DND-41 (cell line): ENCODE data around the gene CCS.

Experiments used
- CTCF ChIP-seq: IDR thresholded peaks from 2 replicates; pipeline ENCODE4 v1.5.1; 2012; ENCODE audit warnings: borderline replicate concordance, low read length, moderate library complexity, mild to moderate bottlenecking; ENCODE audit not compliant: poor library complexity, severe bottlenecking; ENCODE audit errors: extremely low read depth
- EZH2 ChIP-seq: IDR thresholded peaks from 3 replicates; pipeline ENCODE4 v1.6.1; 2012; ENCODE audit warnings: borderline replicate concordance, low read depth, mild to moderate bottlenecking, moderate library complexity, low read length, inconsistent platforms; ENCODE audit not compliant: severe bottlenecking

GRCh38 chr11:66555416-66555815 is 37.6 kb upstream of the CCS start:
- TF ChIP-seq EZH2 (no peak), CTCF (no peak)
